CD8-positive, alpha-beta memory T cell (primary cell): ENCODE data around the gene ELF2. TPM values are rescaled to one million over a fixed set of nuclear protein-coding genes. Genes with fewer than 3 reads are reported as not detected.
"Not testable (repeated sequence)": the region's sequence is repeated elsewhere in the genome, so short reads cannot be mapped to it uniquely, and the experiment has no call there.

Experiments used
- CTCF ChIA-PET: fragments of 350-600 bp; sonication (Branson Sonifier 250); formaldehyde crosslinking; loops from one replicate; lab custom pipeline; 2021; ENCODE audit warnings: antibody characterized with exemption; lab: Charles Lee
- POLR2A ChIA-PET: fragments of 350-600 bp; sonication (Branson Sonifier 250); formaldehyde crosslinking; loops from one replicate; lab custom pipeline; 2021; ENCODE audit warnings: antibody characterized with exemption; lab: Charles Lee
- DNase-seq, 5 donors: peaks; one replicate each; pipeline versions ENCODE4 v3.0.0 to v3.0.0-alpha.2; 2020 to 2022; ENCODE audit warnings: mixed read lengths in 1 of 5
- H3K27ac ChIP-seq: one replicate; pipeline ENCODE4 v1.7.0; 2013; ENCODE audit warnings: low read depth, mild to moderate bottlenecking, low read length, moderate library complexity
- H3K27me3 ChIP-seq: 2 replicates; pipeline ENCODE4 v1.7.0; 2013; ENCODE audit warnings: low read length, mild to moderate bottlenecking; ENCODE audit not compliant: insufficient read depth, poor library complexity, severe bottlenecking
- H3K36me3 ChIP-seq: 2 replicates; pipeline ENCODE4 v1.7.0; 2013; ENCODE audit warnings: mild to moderate bottlenecking, low read length, moderate library complexity; ENCODE audit not compliant: insufficient read depth
- H3K4me1 ChIP-seq: 2 replicates; pipeline ENCODE4 v1.7.0; 2013; ENCODE audit warnings: mild to moderate bottlenecking, low read length, moderate library complexity; ENCODE audit not compliant: insufficient read depth
- H3K4me3 ChIP-seq: 2 replicates; pipeline ENCODE4 v1.7.0; 2013; ENCODE audit warnings: mild to moderate bottlenecking, low read length
- H3K9me3 ChIP-seq: 2 replicates; pipeline ENCODE4 v1.7.0; 2013; ENCODE audit warnings: mild to moderate bottlenecking, low read length
- H3K27ac Mint-ChIP-seq, 8 donors: one replicate each; pipeline ENCODE4 v1.8.0; 2020 to 2021; ENCODE audit warnings: mixed read lengths in 8 of 8, mild to moderate bottlenecking in 6 of 8, inconsistent platforms in 3 of 8, moderate library complexity in 3 of 8
- H3K27me3 Mint-ChIP-seq, 2 donors: one replicate each; pipeline ENCODE4 v1.8.0; 2020 to 2021; ENCODE audit warnings: mixed read lengths in 2 of 2, mild to moderate bottlenecking in 1 of 2, moderate library complexity in 1 of 2
- H3K36me3 Mint-ChIP-seq, 3 donors: one replicate each; pipeline ENCODE4 v1.8.0; 2020 to 2021; ENCODE audit warnings: mixed read lengths in 3 of 3, inconsistent platforms in 1 of 3, mild to moderate bottlenecking in 1 of 3
- H3K4me1 Mint-ChIP-seq, 3 donors: one replicate each; pipeline ENCODE4 v1.8.0; 2020 to 2021; ENCODE audit warnings: mixed read lengths in 3 of 3, inconsistent platforms in 1 of 3, mild to moderate bottlenecking in 1 of 3
- H3K4me3 Mint-ChIP-seq, 7 donors: one replicate each; pipeline ENCODE4 v1.8.0; 2020 to 2021; ENCODE audit warnings: mixed read lengths in 7 of 7, mild to moderate bottlenecking in 6 of 7, moderate library complexity in 4 of 7, inconsistent platforms in 2 of 7
- H3K9me3 Mint-ChIP-seq, 5 donors: one replicate each; pipeline ENCODE4 v1.8.0; 2020 to 2022; ENCODE audit warnings: mixed read lengths in 5 of 5, mild to moderate bottlenecking in 3 of 5, moderate library complexity in 2 of 5, inconsistent platforms in 1 of 5
- polyA plus RNA-seq: library from polyadenylated mRNA; unstranded; fragments of 300-500 nt; fragmentation: Illumina TruSeq; gene quantifications from one replicate; pipeline ENCODE4 v1.2.3, GENCODE V29; 2021
- total RNA-seq, 2 experiments: library from RNA; stranded (reverse); gene quantifications; one replicate each; pipeline ENCODE4 v1.2.3, GENCODE V29; 2021

The ELF2 gene
- total and polyA plus RNA-seq, 3 experiments from 2014 or later = 26.6 to 32.5 (median 27.4) TPM

DNA sequence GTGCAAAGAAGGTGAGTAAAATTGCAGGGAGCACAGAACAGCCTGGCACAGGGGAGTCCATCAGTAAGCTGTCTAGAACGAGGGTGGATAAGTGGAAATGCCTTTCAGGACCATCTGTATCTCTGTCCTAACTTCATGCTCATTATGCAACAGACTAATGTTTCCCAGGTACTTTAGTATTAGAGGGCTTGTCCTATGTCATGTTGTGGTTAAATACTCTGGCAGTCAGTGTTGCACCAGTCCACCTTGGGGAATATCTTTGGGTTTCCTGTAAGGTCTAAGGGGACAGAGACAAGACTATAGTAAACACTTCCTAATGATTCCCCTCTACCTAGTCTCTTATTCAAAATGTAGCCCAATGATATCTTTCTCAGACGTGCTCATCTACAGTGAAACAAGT, 140.1 kb downstream of the ELF2 start:
- no peak overlapping the region for H3K4me3 Mint-ChIP-seq
- Histone ChIP-seq H3K36me3 (no peaks in the 10 kb centered on the region), H3K27ac (no peak overlapping the region), H3K27me3 (no peaks in the 10 kb centered on the region), H3K4me3 (no peak overlapping the region), H3K4me1 (no peaks in the 10 kb centered on the region), H3K9me3 (no peaks in the 10 kb centered on the region)
- H3K36me3 Mint-ChIP-seq = peaks cover 0 to 13% (median 0%) of the 10 kb centered on the region in 3 donors
- ChIA-PET CTCF (no interaction called here), POLR2A (no interaction called here)
- H3K4me1 Mint-ChIP-seq = peaks cover 6 to 25% (median 11%) of the 10 kb centered on the region in 3 donors
- H3K27me3 Mint-ChIP-seq = no peaks in the 10 kb centered on the region
- DNase-seq = no peak
- no peaks in the 10 kb centered on the region for H3K9me3 Mint-ChIP-seq
- peak overlapping the region in 2 of 8 donors; percentile 5 to 12 for H3K27ac Mint-ChIP-seq

DNA sequence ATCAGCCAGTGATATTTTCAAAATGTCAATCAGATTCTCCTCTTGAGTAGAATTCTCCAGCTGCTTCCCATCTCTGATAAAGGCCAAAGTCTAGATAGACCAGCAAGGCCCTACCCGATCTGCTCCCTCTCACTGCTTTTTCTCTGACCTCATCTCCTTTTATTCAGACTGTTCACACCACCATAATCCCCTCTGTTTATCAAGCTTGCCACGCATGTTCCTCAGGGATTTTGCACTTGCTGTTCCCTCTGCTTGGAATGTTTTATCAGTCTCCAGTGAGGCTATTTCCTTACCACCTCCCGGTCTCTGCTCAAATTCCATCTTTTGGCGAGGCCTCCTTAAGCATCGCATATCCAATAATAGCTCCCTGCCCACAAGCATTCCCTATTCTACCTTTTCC, 141.4 kb downstream of the ELF2 start:
- ChIA-PET CTCF (interaction anchor here (0.6 kb wide), 1 partner anchor 306 kb away, joined by 4 read pairs; no protein-coding TSS in a partner anchor), POLR2A (no interaction called here)
- peaks cover 0 to 10% (median 0%) of the 10 kb centered on the region in 3 donors for H3K36me3 Mint-ChIP-seq

DNA sequence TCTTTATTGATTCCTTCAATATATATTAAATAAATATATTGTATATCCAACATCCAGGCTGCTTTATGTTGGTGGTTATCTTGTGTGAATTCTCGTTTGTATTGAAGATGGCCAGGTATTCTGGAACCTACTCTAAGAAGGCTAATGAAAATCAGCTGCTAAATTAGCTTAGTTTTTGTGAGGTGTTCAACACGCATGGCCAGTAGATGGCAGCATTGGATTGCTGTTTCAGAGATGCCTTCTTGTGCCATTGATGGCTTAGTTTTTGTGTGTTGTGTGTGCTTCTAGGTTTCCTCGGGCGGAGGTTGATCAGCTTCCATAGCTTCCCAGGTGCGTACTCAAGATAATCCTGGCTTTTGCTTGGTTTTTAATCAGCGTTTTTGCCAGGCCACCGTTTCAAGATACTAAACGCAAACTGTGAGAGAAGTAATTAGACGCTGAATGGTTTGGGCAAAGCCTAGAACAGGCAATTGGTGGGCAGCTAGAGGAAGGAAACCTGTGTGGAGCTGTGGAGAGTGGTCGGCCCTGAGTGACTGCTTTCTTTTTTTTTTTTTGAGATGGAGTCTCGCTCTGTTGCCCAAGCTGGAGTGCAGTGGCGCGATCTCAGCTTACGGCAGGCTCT, 146.3 kb downstream of the ELF2 start:
- H3K36me3 Mint-ChIP-seq = peaks cover 0 to 9% (median 5%) of the 10 kb centered on the region in 3 donors
- Histone ChIP-seq H3K9me3 (no peaks in the 10 kb centered on the region), H3K4me3 (no peak overlapping the region), H3K27ac (no peak overlapping the region), H3K27me3 (no peaks in the 10 kb centered on the region), H3K36me3 (peaks cover 4% of the 10 kb centered on the region), H3K4me1 (no peaks in the 10 kb centered on the region)
- no peak overlapping the region for H3K4me3 Mint-ChIP-seq
- ChIA-PET POLR2A (interaction anchor here (0.6 to 1.1 kb wide), 3 partner anchors 13 to 53 kb away, joined by 3 to 7 read pairs (median 6); no protein-coding TSS in a partner anchor), CTCF (interaction anchor here (0.6 to 3.9 kb wide), 55 partner anchors 8 to 626 kb away, joined by 3 to 41 read pairs (median 4); partner anchors contain the start of genes NAA15 and NOCT)
- peaks cover 7 to 18% (median 7%) of the 10 kb centered on the region in 3 donors for H3K4me1 Mint-ChIP-seq
- H3K27ac Mint-ChIP-seq = peak overlapping the region in 6 of 8 donors; percentile 3 to 28 (median 10)
- H3K9me3 Mint-ChIP-seq = no peaks in the 10 kb centered on the region
- no peaks in the 10 kb centered on the region for H3K27me3 Mint-ChIP-seq
- DNase-seq = peak; percentile 63 to 81 (median 68)

More for the DNA sequence above, 141.4 kb downstream of the ELF2 start:
- Histone ChIP-seq H3K27me3 (no peaks in the 10 kb centered on the region), H3K36me3 (no peaks in the 10 kb centered on the region), H3K4me1 (no peaks in the 10 kb centered on the region), H3K4me3 (no peak overlapping the region), H3K27ac (no peak overlapping the region), H3K9me3 (no peaks in the 10 kb centered on the region)
- Mint-ChIP-seq H3K27me3 (no peaks in the 10 kb centered on the region), H3K4me1 (peaks cover 6 to 17% (median 6%) of the 10 kb centered on the region in 3 donors), H3K9me3 (no peaks in the 10 kb centered on the region), H3K27ac (peak overlapping the region in 5 of 8 donors; percentile 0 to 61 (median 56)), H3K4me3 (no peak overlapping the region)
- no peak for DNase-seq

GRCh38 chr4:139029866-139030363, 147.1 kb downstream of the ELF2 start:
- H3K9me3 ChIP-seq, DNase-seq, H3K27me3 Mint-ChIP-seq, H3K27me3 ChIP-seq, H3K36me3 ChIP-seq, H3K4me1 ChIP-seq, H3K27ac ChIP-seq, H3K4me3 Mint-ChIP-seq, H3K4me3 ChIP-seq, H3K36me3 Mint-ChIP-seq, H3K9me3 Mint-ChIP-seq: not testable (repeated sequence)
- CTCF ChIA-PET = interaction anchor here (0.6 to 3.9 kb wide), 55 partner anchors 9 to 627 kb away, joined by 3 to 41 read pairs (median 4); partner anchors contain the start of genes NAA15 and NOCT
- Mint-ChIP-seq H3K4me1 (peaks cover 6 to 12% (median 7%) of the 10 kb centered on the region in 3 donors), H3K27ac (peak overlapping the region in 1 of 8 donors; percentile 17)
- POLR2A ChIA-PET = interaction anchor here (0.6 to 1.1 kb wide), 3 partner anchors 13 to 54 kb away, joined by 3 to 7 read pairs (median 6); no protein-coding TSS in a partner anchor

GRCh38 chr4:139028191-139028661, 148.8 kb downstream of the ELF2 start:
- Histone ChIP-seq H3K4me1 (no peaks in the 10 kb centered on the region), H3K36me3 (peaks cover 4% of the 10 kb centered on the region), H3K9me3 (no peaks in the 10 kb centered on the region), H3K4me3 (no peak overlapping the region), H3K27ac (no peak overlapping the region), H3K27me3 (no peaks in the 10 kb centered on the region)
- Mint-ChIP-seq H3K27me3 (no peaks in the 10 kb centered on the region), H3K27ac (peak overlapping the region in 2 of 8 donors; percentile 36 to 54), H3K36me3 (peaks cover under 1 to 9% (median 5%) of the 10 kb centered on the region in 3 donors), H3K4me1 (peaks cover 4 to 7% (median 5%) of the 10 kb centered on the region in 3 donors), H3K4me3 (no peak overlapping the region), H3K9me3 (no peaks in the 10 kb centered on the region)
- ChIA-PET CTCF (interaction anchor here (0.7 to 1.5 kb wide), 6 partner anchors 13 to 625 kb away, joined by 3 to 6 read pairs (median 3); partner anchors contain the start of gene NOCT), POLR2A (interaction anchor here (0.6 kb wide), 2 partner anchors 149 to 388 kb away, joined by 4 read pairs; no protein-coding TSS in a partner anchor)
- no peak for DNase-seq

DNA sequence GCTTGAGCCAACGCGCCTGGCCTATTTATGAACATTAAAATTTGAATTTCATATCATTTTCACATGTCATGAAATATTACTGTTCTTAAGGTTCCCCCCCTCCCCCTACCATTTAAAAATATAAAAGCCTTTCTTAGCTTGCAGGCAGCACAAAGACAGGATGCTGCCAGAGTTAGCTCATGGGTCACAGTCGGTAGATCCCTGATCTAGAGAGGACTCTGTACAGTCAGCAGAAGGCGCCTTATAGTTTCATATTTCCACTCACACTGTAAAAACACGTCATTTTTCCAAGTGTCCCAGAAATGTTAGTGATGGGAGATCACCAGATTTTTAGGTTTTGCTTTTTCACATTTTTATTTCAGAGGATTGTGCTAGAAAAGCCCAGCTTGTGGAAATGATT, 149.2 kb downstream of the ELF2 start:
- Mint-ChIP-seq H3K27ac (peak overlapping the region in 2 of 8 donors; percentile 21 to 47), H3K27me3 (no peaks in the 10 kb centered on the region), H3K9me3 (no peaks in the 10 kb centered on the region), H3K4me1 (peaks cover 4 to 7% (median 5%) of the 10 kb centered on the region in 3 donors), H3K36me3 (peaks cover 2 to 9% (median 5%) of the 10 kb centered on the region in 3 donors), H3K4me3 (no peak overlapping the region)
- H3K4me1 ChIP-seq = no peaks in the 10 kb centered on the region
- no peak overlapping the region for H3K27ac ChIP-seq
- peaks cover 4% of the 10 kb centered on the region for H3K36me3 ChIP-seq
- ChIA-PET CTCF (interaction anchor here (0.7 to 1.5 kb wide), 5 partner anchors 13 to 625 kb away, joined by 3 to 6 read pairs (median 3); partner anchors contain the start of gene NOCT), POLR2A (interaction anchor here (0.6 kb wide), 2 partner anchors 150 to 389 kb away, joined by 4 read pairs; no protein-coding TSS in a partner anchor)
- H3K4me3 ChIP-seq = no peak overlapping the region
- DNase-seq = no peak
- H3K27me3 ChIP-seq = no peaks in the 10 kb centered on the region
- no peaks in the 10 kb centered on the region for H3K9me3 ChIP-seq

DNA sequence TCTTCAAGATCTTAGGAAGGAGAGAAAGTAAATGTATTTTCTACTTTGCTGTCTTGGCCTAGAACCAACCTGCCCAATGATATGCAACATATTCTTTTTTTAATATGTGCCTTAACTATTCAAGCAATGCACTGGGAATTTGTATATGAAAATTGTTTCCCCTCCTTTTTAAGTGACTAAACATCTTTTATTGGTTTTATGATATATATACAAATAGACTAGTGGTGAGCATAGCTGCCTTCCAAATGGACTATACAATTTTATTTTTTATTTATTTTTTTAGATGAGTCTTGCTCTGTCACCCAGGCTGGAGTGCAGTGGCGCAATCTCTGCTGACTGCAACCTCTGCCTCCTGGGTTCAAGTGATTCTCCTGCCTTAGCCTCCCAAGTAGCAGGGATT, 151.2 kb downstream of the ELF2 start:
- peaks cover 2 to 9% (median 5%) of the 10 kb centered on the region in 3 donors for H3K36me3 Mint-ChIP-seq
- POLR2A ChIA-PET = no interaction called here
- Histone ChIP-seq H3K27ac (no peak overlapping the region), H3K36me3 (peaks cover 4% of the 10 kb centered on the region), H3K4me3 (no peak overlapping the region), H3K4me1 (no peaks in the 10 kb centered on the region), H3K9me3 (no peaks in the 10 kb centered on the region), H3K27me3 (no peaks in the 10 kb centered on the region)
- no peak for DNase-seq
- CTCF ChIA-PET = interaction anchor here (1.0 kb wide), 1 partner anchor 11 kb away, joined by 4 read pairs; no protein-coding TSS in a partner anchor
- H3K4me3 Mint-ChIP-seq = no peak overlapping the region
- H3K27ac Mint-ChIP-seq = no peak overlapping the region
- no peaks in the 10 kb centered on the region for H3K9me3 Mint-ChIP-seq
- peaks cover 3 to 4% (median 4%) of the 10 kb centered on the region in 3 donors for H3K4me1 Mint-ChIP-seq
- H3K27me3 Mint-ChIP-seq = no peaks in the 10 kb centered on the region
